GM19328 (cell line): ENCODE measurements around the gene KHDC1.
"Not testable (repeated sequence)": the region's sequence is repeated elsewhere in the genome, so short reads cannot be mapped to it uniquely, and the experiment has no call there.

Source experiments
- ATAC-seq: cut with Tn5 transposase; IDR thresholded peaks from one replicate; pipeline ENCODE4 v1.9.1; 2021; ENCODE audit warnings: mild to moderate bottlenecking, moderate library complexity; ENCODE audit not compliant: unreplicated experiment

The KHDC1 gene

DNA sequence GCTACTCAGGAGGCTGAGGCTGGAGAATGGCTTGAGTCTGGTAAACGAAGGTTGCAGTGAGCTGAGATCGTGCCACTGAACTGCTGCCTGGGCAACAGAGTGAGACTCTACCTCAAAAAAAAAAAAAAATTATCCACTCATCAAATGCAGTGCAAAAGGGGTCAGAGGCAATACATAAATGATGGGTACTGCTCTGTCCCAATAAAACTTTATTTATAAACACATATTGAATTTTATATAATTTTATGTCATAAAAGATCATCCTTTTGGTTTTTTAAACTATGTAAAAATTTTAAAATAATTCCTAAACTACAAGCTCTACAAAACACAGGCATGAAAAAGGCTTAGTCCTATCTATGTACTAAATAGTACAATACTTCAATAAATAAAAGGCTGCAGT, 10.3 kb downstream of the KHDC1 start:
- ATAC-seq = no peak

DNA sequence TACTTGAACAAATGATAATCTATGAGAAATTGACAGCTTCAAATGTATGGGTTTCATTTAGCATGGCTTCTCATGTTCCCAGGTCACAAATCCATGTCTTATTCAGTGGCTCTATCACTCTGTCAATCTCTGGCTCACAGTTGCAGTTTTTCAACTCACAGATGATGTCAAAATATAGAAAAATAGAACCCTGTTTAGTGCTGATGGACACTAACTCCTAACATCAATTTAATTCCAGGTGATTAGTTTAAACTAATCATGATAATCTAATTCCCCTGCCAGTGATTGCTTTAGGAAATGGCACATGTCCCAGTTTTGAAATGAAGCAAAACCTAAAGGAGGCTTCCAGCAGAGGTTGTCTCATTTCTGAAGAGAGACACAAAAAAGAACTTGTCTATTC, 13.0 kb downstream of the KHDC1 start:
- ATAC-seq = no peak

DNA sequence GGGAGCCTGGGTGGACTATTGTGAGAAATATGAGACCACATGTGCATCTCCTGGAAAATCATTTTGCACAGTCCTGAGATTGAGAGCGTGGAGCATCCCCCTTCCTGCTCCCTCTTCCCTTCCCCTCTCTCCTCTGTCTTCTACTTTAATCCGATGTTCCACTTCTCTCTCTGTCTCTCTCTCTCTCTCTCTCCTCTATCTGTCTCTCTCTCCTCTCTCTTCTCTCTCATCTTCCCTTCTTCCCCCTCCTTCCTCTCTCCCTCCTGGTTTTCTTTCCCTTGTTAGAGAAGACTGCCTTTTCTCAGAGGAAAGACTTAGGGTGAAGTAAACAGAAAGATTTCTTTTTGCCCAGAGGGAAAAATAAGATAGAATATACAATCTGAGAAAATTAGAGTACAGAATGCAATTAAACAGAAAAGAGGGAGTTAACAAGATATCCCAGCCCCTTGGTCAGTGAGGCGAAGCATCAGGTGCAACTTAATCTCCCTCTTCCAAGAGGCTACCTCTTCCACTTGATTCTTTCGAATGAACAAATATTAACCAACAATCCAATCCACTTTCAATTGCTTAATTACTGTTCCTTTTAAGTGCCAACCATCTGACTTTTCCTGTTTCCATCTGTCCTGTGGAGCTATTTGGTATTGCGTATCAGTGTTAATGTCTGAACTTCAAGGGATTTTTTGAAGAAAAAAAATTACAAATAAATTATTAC, 14.6 kb downstream of the KHDC1 start:
- no peak for ATAC-seq

DNA sequence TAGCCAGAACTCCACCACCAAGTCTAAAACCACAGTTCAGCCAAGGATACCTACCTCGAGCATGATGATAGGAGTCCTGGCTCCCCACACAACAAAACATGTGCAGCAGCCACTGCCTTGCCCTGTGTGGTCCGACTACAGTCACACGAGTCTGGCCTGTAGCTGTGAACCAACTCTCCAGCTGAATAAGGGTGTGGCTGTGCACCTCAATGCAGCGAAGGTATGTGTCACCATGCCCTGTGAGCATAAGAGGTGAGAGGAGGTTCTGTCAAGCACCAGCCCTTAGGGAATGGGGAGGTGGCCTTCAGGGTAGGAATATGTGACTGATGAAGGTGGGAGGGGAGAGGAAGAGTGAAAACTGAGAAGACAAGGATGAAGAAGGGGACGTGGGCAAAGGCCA, 21.0 kb downstream of the KHDC1 start:
- ATAC-seq = no peak

DNA sequence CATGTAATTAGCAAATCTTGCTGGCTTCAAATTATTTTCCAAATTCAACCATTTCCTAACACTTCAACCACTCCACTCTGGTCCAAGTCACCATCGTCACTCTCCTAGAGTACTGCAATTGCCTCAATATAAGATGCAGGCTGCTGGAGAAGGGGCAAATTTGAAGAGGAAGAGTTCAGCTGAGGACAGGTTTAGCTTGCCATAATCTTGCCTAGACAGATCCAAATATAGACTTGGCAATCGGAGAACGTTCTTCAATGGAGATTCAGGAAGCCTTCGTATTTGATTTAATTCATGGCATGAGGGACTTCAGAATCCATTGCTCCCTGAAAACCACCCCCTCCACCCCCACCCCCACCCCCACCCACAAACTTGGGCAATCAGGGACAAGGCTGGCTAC, 22.3 kb downstream of the KHDC1 start:
- ATAC-seq = no peak

DNA sequence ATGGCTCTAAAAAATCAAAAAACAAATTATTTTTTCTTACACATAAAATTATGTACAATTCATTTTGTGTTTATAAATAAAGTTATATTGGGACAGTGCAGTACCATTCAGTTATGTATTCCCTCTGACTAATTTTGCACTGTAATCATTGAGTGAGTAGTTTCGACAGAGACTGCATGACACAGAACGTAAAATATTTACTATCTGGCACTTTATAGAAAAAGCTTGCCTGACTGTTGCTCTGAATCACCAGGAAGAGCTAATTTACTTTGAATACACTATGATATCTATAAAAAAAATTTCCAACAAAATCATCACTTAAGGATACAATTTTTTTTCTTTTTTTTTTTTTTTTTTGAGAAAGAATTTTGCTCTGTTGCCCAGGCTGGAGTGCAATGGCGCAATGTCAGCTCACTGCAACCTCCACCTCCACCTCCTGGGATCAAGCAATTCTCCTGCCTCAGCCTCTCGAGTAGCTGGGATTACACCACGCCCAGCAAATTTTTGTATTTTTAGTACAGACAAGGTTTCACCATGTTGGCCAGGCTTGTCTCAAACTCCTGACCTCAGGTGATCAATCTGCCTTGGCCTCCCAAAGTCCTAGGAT, 26.7 kb downstream of the KHDC1 start:
- no peak for ATAC-seq

DNA sequence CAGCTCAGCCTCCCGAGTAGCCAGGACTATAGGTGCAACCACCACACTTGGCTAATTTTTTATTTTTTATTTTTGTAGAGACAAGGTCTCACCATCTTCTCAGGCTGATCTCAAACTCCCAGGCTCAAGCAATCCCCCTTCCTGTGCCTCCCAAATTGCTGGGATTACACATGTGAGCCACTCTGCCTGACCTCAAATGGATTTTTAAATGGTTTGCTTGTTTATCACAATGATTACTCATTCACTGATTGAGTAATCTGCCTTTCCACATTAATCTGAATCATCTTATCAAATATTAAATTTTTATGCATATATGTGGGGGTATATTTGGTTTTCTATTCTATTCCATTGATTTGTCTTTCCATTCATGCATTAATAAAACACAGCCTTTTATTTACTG, 28.3 kb downstream of the KHDC1 start:
- no peak for ATAC-seq

DNA sequence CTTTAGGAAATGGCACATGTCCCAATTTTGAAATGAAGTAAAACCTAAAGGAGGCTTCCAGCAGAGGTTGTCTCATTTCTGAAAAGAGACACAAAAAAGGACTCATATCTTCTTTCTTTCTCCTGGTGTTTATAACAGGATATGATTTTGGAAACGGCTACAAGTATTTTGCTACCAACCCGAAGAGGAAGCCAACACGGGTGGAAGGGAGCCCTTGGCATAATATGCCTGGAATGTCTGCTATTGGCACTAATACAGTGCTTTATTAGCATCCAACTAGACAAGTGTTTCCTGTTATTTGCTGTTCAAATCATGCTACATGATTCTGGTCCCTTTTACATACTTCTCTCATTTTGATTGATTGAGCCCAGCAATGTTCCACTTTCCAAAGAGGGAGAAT, 29.0 kb downstream of the KHDC1 start:
- not testable (repeated sequence) for ATAC-seq

DNA sequence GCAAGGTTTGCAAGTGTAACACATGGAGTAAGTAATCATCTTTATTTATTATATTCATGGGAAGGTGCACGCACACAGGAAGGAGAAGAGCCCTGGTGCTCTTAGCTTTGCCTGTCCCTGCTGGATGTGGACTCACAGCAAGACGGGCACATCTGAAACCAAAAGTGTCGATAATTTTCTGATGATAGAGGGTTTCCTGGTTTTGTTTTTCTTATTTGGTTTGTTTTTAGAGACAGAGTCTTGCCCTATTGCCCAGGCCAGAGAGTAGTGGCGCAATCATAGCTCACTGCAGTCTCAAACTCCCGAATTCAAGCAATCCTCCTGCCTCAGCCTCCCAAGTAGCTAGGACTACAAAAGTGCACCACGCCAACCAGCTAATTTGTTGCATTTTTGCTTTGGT, 29.9 kb downstream of the KHDC1 start:
- ATAC-seq = no peak

DNA sequence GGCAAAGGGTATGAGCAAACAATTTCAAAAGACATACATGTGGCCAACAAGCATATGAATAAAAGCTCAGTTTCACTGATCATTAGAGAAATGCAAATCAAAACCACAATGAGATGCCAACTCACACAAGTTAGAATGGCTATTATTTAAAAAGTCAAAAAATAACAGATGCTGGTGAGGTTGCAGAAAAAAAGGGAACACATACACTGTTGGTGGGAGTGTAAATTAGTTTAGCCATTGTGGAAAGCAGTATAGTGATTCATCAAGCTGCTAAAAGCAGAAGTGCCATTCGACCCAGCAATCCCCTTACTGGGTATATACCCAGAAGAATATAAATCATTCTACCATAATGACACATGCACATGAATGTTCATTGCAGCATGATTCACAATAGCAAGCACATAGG, 31.0 kb downstream of the KHDC1 start:
- ATAC-seq = peak; percentile 62

DNA sequence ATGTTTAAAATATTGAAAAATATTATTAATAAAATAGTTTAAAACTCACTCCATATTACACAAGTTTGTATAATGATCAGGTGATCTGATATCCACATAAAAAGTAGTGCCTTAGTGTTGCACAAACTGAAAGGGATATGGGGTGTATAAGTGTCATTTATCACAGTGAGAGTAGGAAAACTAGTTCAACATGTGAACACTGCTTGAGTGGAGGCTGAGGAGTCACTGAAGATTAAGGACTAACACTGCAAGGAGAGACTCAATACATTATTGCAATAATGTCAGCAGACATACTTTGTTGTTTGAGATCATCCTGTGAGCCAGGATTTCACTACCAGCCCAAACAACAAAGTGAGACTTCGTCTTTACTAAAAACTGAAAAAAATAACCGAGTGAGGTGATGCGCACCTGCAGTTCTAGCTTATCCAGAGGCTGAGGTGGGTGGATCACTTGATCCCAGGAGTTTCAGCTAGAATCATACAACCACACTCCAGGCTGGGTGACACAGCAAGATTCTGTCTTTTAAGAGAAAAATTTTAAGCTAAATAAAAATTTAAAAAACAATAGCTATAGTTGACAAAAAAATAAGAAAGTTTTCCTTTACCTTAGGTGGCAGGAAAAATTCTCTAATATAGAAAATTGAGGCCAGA, 35.3 kb downstream of the KHDC1 start:
- no peak for ATAC-seq

DNA sequence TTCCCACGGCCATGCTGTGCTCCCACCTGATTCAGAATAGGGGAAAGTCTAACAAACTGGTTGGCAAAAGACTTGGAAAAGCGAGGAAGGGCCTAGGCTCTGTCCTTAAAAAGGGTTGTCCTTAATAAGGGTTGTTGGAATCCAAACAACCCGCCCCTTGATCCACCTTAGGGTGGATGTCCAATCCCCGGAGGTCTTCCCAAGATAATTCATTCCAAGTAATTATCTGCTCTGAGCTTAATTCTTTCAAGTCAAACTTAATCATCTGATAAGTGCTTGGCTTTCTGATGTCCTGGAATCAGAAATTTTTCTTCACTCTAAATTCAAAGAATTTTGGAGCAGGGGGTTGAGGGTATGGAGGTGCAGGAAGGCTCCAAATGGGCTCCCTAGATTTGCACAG, 37.6 kb downstream of the KHDC1 start, which contains the start of gene KHDC1L:
Gene KHDC1L (minus strand): TSS at position 101 of the 400 bp plus-strand sequence. CDS start 88 bp downstream, at position 13.
- ATAC-seq = no peak

DNA sequence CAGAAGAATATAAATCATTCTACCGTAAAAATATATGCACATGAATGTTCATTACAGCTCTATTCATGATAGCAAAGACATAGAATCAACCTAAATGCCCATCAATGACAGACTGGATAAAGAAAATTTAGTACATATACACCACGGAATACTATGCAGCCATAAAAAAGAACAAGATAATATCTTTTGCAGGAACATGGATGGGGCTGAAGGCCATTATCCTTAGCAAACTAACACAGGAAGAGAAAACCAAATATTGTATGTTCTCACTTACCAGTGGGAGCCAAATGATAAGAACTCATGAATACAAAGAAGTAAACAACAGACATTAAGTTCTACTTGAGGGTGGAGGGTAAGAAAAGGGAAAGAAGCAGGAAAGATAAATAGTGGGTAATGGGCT, 46.1 kb downstream of the KHDC1 start:
- no peak for ATAC-seq

DNA sequence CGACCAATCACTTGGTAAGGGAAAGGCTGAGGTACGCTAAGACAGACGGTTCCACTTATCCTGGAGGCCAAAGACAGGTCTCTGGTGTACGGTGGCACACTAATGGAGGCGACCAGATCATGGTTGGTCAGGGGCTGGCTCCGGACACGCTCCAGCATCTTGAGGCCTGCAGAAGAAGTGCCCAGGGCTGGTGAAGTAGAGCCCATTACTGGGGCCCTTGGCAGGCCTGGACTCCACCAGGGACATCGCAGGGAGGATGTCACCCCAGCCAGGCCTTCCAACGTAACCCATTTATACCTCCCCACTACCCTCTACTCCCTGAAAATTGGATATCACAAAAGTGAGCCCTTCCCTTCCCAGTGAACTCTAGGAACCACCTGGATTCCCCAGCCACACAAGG, 53.9 kb downstream of the KHDC1 start:
- ATAC-seq = no peak

DNA sequence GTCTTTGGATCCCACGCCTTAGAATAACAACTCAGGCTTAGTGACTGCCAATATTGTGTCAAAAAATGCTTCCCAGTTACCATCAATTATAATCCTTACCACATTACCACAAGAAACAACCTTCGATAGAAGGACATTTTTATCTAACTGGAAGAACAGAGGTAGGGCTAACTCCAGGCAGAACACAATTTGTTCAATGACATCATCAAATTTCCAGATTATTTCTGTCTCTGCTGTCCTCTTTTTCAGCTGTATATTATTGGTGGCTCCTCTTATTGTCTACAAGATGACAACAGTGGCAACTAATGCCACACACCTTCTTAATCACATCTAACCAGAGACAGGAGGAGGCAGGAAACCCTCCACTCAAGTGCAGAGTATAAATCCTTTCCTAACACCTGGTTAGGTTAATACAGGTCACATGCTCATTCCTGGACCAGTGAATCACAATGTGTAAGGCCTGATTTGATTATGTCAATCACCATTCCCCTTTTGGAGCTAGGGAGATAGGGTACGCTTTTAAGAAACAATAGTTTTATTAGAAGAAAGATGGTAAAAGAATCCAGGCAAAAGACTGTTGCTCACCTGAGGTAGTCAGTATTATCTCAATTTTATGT, 55.7 kb downstream of the KHDC1 start:
- no peak for ATAC-seq

DNA sequence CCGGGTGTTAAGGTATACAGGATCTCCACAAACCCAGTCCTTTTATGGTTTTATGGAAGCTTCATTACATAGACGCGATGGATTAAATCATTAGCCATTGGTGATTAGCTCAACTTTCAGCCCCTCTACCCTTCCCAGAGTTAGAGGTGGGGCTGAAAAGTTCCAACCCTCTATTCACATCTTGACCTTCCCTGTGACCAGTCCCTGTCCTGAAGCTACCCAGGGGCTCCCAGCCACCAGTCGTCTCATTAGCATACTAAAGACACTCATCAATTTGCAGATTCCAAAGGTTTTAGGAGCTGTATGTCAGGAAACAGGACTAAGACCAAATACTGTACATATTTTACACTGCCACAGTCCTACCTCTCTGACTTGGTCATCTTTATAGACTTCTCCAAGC, 58.7 kb downstream of the KHDC1 start:
- ATAC-seq = no peak

DNA sequence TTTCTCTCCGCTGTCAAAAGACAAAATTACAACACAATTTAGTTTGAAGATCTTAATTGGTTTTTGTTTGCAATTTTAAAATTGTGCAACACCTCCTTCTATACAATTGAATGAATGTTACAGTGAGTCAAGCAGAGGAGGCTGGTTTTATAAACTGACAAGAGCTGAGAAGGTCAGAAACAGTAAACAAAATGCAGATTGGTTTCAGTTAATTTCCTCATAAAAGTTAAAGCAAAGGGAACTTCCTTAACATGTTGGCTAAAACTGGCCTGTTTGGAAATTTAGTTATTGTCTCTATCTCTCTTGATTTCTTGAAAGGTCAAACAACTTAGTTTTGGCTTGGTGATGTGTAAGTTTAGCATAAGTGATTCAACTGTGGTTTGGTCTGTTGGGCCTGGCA, 59.9 kb downstream of the KHDC1 start:
- ATAC-seq = no peak

DNA sequence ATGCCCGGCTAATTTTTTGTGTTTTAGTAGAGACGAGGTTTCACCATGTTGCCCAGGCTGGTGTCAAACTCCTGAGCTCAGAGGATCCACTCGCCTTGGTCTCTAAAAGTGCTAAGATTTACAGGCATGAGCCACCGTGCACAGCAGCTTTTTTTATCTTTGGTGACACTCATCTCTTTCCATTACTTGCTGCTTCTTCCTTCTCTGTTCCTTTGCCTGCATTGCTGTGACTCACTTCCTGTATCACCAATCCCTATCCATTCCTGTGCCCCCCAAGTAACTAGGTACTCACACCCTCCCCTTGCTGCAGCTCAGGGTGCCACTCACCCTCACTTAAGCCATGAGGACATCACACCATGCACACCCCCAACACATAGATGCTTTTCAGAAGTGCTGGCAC, 62.3 kb downstream of the KHDC1 start:
- ATAC-seq = no peak

DNA sequence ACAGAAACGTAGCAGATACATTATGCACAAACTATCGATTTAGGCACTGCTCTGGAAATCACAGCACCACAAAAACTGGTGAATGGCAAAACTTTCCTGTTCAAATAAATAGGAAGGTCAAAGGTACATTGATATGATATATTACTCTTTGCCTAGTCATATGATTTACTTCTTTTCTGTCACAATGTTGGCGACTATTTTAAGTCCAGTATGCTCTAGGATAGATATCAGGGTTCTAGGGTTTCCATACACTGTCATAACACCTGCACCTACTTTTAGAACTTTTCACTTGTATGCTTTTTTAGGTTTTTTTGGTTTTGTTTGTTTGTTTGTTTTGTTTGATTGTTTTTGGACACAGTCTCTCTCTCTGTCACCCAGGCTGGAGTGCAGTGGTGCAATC, 62.7 kb downstream of the KHDC1 start:
- ATAC-seq = no peak

DNA sequence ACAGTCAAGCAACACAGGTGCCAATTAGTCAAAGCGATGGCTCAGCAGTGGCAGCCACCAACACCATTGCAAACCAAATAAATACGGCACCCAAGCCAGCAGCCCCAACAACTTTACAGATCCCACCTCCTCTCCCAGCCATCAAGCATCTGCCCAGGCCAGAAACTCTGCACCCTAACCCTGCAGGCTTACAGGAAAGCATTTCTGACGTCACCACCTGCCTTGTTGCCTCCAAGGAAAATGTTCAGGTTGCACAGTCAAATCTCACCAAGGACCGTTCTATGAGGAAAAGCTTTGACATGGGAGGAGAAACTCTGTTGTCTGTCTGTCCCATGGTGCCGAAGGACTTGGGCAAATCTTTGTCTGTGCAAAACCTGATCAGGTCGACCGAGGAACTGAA, 68.3 kb downstream of the KHDC1 start:
- no peak for ATAC-seq

DNA sequence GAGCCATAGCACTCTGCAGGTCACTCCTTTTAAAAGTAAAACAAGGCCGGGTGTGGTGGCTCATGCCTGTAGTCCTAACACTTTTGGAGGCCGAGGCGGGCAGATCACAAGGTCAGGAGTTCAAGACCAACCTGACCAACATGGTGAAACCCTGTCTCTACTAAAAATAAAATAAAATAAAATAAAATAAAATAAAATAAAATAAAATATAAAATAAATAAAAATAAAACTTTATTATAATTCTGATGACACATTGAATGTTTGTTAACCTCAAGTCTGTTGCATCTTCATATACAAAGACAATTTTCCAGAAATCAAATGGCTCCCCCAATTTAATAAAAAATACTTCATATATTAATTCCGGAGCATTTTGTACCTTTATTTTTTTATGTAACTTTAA, 69.7 kb downstream of the KHDC1 start:
- not testable (repeated sequence) for ATAC-seq
